HepG2 (cell line): ENCODE measurements around the gene MAPK8. TPM values are rescaled to one million over a fixed set of nuclear protein-coding genes. Genes with fewer than 3 reads are reported as not detected.

Experiments
- ATAC-seq: fragments of 200-7000 bp; cut with Tn5 transposase; 3 replicates; pipeline ENCODE4 v1.9.1; 2020; ENCODE audit warnings: mild to moderate bottlenecking, moderate library complexity
- BruUV-seq: library from RNA; stranded (reverse); fragments of 400-500 nt; replicated peaks from 2 replicates; lab custom pipeline; 2021; lab: Mats Ljungman, UMichigan
- CTCF ChIA-PET: fragments of 300-600 bp; formaldehyde crosslinking; extraction: SDS; loops from one replicate; lab custom pipeline; 2021; ENCODE audit warnings: low total read pairs, inconsistent platforms, low intra/inter-chr PET ratio; lab: Yijun Ruan, JAX
- POLR2A ChIA-PET: fragments of 350-600 bp; sonication (Branson Sonifier 250); formaldehyde crosslinking; loops from one replicate; lab custom pipeline; 2020; ENCODE audit warnings: antibody characterized with exemption, inconsistent platforms; lab: Yijun Ruan, JAX
- DNase-seq: peaks from one replicate; pipeline ENCODE4 v3.0.0-alpha.2; 2015; ENCODE audit warnings: low spot score
- FAIRE-seq: peaks from 3 replicates; lab custom pipeline; 2011; peaks lifted over from hg19 to GRCh38; lab: Jason Lieb, UNC
- H2AFZ ChIP-seq: one replicate; pipeline ENCODE4 v1.6.1; 2011; ENCODE audit warnings: low read length, inconsistent platforms
- H3K27ac ChIP-seq: fragments of 300-600 bp; 3 replicates; pipeline ENCODE4 v1.8.0; 2011; ENCODE audit warnings: mixed run types, mild to moderate bottlenecking, mixed read lengths, low read length, inconsistent platforms; ENCODE audit not compliant: insufficient read depth; ENCODE audit errors: extremely low read length
- H3K27me3 ChIP-seq, 2 experiments: fragments of 200-600 bp in 1 of 2; 2 replicates in 1 of 2; 3 replicates in 1 of 2; pipeline versions ENCODE4 v1.6.0 to v1.8.0; 2011; ENCODE audit warnings: low read length in 2 of 2, mild to moderate bottlenecking in 2 of 2, moderate library complexity in 2 of 2, inconsistent platforms in 1 of 2; ENCODE audit not compliant: insufficient read depth in 2 of 2, control insufficient read depth in 1 of 2
- H3K36me3 ChIP-seq, 2 experiments: fragments of 200-600 bp in 1 of 2; replicated peaks in 1 of 2; 2 replicates in 1 of 2; 3 replicates in 1 of 2; pipeline versions ENCODE4 v1.5.1 to v1.8.0; 2011; ENCODE audit warnings: low read length in 2 of 2, inconsistent platforms in 1 of 2; ENCODE audit not compliant: insufficient read depth in 2 of 2, control insufficient read depth in 1 of 2
- H3K4me1 ChIP-seq: 2 replicates; pipeline ENCODE4 v1.5.1; 2012; ENCODE audit warnings: low read length, inconsistent platforms; ENCODE audit not compliant: insufficient read depth
- H3K4me2 ChIP-seq: 2 replicates; pipeline ENCODE4 v1.6.0; 2011; ENCODE audit warnings: low read depth, low read length, inconsistent platforms
- H3K4me3 ChIP-seq, 3 experiments: fragments of 200-600 bp in 1 of 3; sonication (generic), shearing (Covaris generic) in 1 of 3; replicated peaks in 1 of 3; 2 replicates each; pipeline ENCODE4 v1.5.1; 2011 to 2016; ENCODE audit warnings: low read length in 3 of 3, inconsistent platforms in 2 of 3, low read depth in 2 of 3, mild to moderate bottlenecking in 2 of 3, control low read depth in 1 of 3, mixed read lengths in 1 of 3; ENCODE audit not compliant: insufficient read depth in 1 of 3
- H3K79me2 ChIP-seq: one replicate; pipeline ENCODE4 v1.6.1; 2011; ENCODE audit warnings: low read length, inconsistent platforms; ENCODE audit not compliant: insufficient read depth
- H3K9ac ChIP-seq: 2 replicates; pipeline ENCODE4 v1.6.0; 2011; ENCODE audit warnings: mild to moderate bottlenecking, low read depth, low read length, inconsistent platforms; ENCODE audit not compliant: insufficient read depth
- H3K9me3 ChIP-seq: 2 replicates; pipeline ENCODE4 v1.5.1; 2012; ENCODE audit warnings: mild to moderate bottlenecking, low read length
- H4K20me1 ChIP-seq: 2 replicates; pipeline ENCODE4 v1.6.0; 2011; ENCODE audit warnings: inconsistent platforms, mild to moderate bottlenecking, low read length, moderate library complexity; ENCODE audit not compliant: insufficient read depth
- CSRNP1 ChIP-seq: sonication (generic); formaldehyde crosslinking; IDR thresholded peaks from 2 replicates; pipeline ENCODE4 v1.8.1; 2023; ENCODE audit warnings: mild to moderate bottlenecking, missing genetic modification reagents
- GATAD1 ChIP-seq: IDR thresholded peaks from 2 replicates; pipeline ENCODE4 v1.6.1; 2016; ENCODE audit warnings: missing genetic modification reagents, missing compliant biosample characterization
- IKZF5 ChIP-seq: IDR thresholded peaks from 2 replicates; pipeline ENCODE4 v1.6.1; 2018; ENCODE audit warnings: missing genetic modification reagents, mild to moderate bottlenecking, missing compliant biosample characterization
- JARID2 ChIP-seq: sonication (generic); formaldehyde crosslinking; IDR thresholded peaks from 2 replicates; pipeline ENCODE4 v1.8.1; 2023; ENCODE audit warnings: missing genetic modification reagents, inconsistent platforms; ENCODE audit not compliant: insufficient replicate concordance
- KAT7 ChIP-seq: IDR thresholded peaks from 2 replicates; pipeline ENCODE4 v1.6.1; 2018; ENCODE audit warnings: borderline replicate concordance, missing compliant biosample characterization
- NCOA2 ChIP-seq: sonication (generic); formaldehyde crosslinking; IDR thresholded peaks from 2 replicates; pipeline ENCODE4 v1.8.0; 2022; ENCODE audit warnings: inconsistent platforms
- NR1H2 ChIP-seq: sonication (generic); formaldehyde crosslinking; IDR thresholded peaks from 2 replicates; pipeline ENCODE4 v1.8.1; 2022; ENCODE audit warnings: low read depth, missing genetic modification reagents, borderline replicate concordance
- REL ChIP-seq: sonication (generic); formaldehyde crosslinking; conservative IDR thresholded peaks from 2 replicates; pipeline ENCODE4 v1.8.0; 2022; ENCODE audit warnings: mild to moderate bottlenecking, missing genetic modification reagents, moderate library complexity
- TRIM22 ChIP-seq: fragments of 450-650 bp; IDR thresholded peaks from 2 replicates; pipeline ENCODE4 v1.6.1; 2017
- ZBTB42 ChIP-seq: sonication (generic); formaldehyde crosslinking; IDR thresholded peaks from 2 replicates; pipeline ENCODE4 v1.5.0; 2020; ENCODE audit warnings: mild to moderate bottlenecking, missing genetic modification reagents
- ZBTB43 ChIP-seq: sonication (generic); formaldehyde crosslinking; conservative IDR thresholded peaks from 2 replicates; pipeline ENCODE4 v1.4.0; 2020; ENCODE audit warnings: missing genetic modification reagents
- ZEB1 ChIP-seq: IDR thresholded peaks from 2 replicates; pipeline ENCODE4 v1.6.1; 2012; ENCODE audit warnings: mild to moderate bottlenecking, low read depth, inconsistent platforms; ENCODE audit not compliant: insufficient replicate concordance
- ZNF503 ChIP-seq: sonication (generic); formaldehyde crosslinking; IDR thresholded peaks from 2 replicates; pipeline ENCODE4 v1.4.0; 2020; ENCODE audit warnings: missing genetic modification reagents
- WGBS: methylation state at CpG from one replicate; pipeline ENCODE4 v1.1.6; 2017; ENCODE audit warnings: low lambda C conversion rate; 5-methylcytosine and 5-hydroxymethylcytosine counted together
- in situ Hi-C: cut with HindIII; loops from 2 replicates; pipeline ENCODE4 v1.10.0; 2017; ENCODE audit warnings: low pct_unique_long_range_greater_than_20kb; ENCODE audit not compliant: extremely low pct_ligation_motif_present
- intact Hi-C: fragments of 100-400 bp; cut with micrococcal nuclease; formaldehyde crosslinking; loops from one replicate; pipeline ENCODE4 v1.10.0; 2022; ENCODE audit not compliant: unreplicated experiment
- polyA plus RNA-seq, 8 experiments: library from polyadenylated mRNA; depleted of rRNA in 3 of 8; stranded (reverse) in 7 of 8; unstranded in 1 of 8; fragments of >200 nt; fragmentation: Illumina TruSeq in 4 of 8; extraction: Trizol in 4 of 8; gene quantifications; 2 replicates each; pipeline versions ENCODE4 v1.2.1 to v1.2.3, GENCODE V29; 2011 to 2016; ENCODE audit warnings: low read depth in 4 of 8, missing spikeins in 1 of 8, mixed read lengths in 1 of 8; ENCODE audit not compliant: insufficient read depth in 1 of 8
- total RNA-seq, 5 experiments: library from RNA; depleted of rRNA; stranded (reverse); fragments of >200 nt; fragmentation: Illumina TruSeq; extraction: Trizol; gene quantifications; 2 replicates each; pipeline ENCODE4 v1.2.3, GENCODE V29; 2016; ENCODE audit warnings: low read depth in 1 of 5

MAPK8 gene
- total and polyA plus RNA-seq, 2 of the 13 experiments (the other 11 are each of a cell fraction or from before 2014, with no cell fraction given): 41.6 to 47.3 TPM

GRCh38 chr10:48361176-48361575, 54.7 kb downstream of the MAPK8 start:
- Histone ChIP-seq H4K20me1 (no peaks in the 10 kb centered on the region), H3K4me2 (no peak overlapping the region), H3K9me3 (no peaks in the 10 kb centered on the region), H3K27me3 (no peaks in the 10 kb centered on the region), H3K9ac (no peak overlapping the region), H3K79me2 (no peaks in the 10 kb centered on the region), H3K4me1 (peaks cover 21% of the 10 kb centered on the region), H2AFZ (no peak overlapping the region), H3K36me3 (no peaks in the 10 kb centered on the region), H3K4me3 (no peak overlapping the region), H3K27ac (no peak overlapping the region)
- ChIA-PET CTCF (interaction anchor here (0.9 kb wide), 1 partner anchor 145 kb away, joined by 3 read pairs; no protein-coding TSS in a partner anchor), POLR2A (no interaction called here)
- TF ChIP-seq GATAD1 (CRISPR knock-in tag) (no peak), REL (CRISPR knock-in tag) (no peak), KAT7 (CRISPR knock-in tag) (no peak), ZBTB43 (CRISPR knock-in tag) (no peak), TRIM22 (no peak), ZEB1 (no peak), CSRNP1 (CRISPR knock-in tag) (no peak), NCOA2 (CRISPR knock-in tag) (no peak), JARID2 (CRISPR knock-in tag) (no peak), NR1H2 (no peak), IKZF5 (CRISPR knock-in tag) (no peak), ZNF503 (CRISPR knock-in tag) (no peak), ZBTB42 (CRISPR knock-in tag) (no peak)
- intact Hi-C loops: loop anchor here (5.0 to 10.0 kb wide), 2 partner anchors 54 to 296 kb away; no protein-coding TSS in a partner anchor
- WGBS: 97% methylated on average over 2 of the region's 2 CpGs
- in situ Hi-C loops: loop anchor here (5.0 to 25.0 kb wide), 3 partner anchors 86 to 301 kb away; no protein-coding TSS in a partner anchor
- ATAC-seq (no peak), DNase-seq (no peak), FAIRE-seq (no peak)
- no TSS peak for BruUV-seq
